ENCODE results near the gene PAX5. TPM values are rescaled to one million over a fixed set of nuclear protein-coding genes. Genes with fewer than 3 reads are reported as not detected.
"Not testable (repeated sequence)": the region's sequence is repeated elsewhere in the genome, so short reads cannot be mapped to it uniquely, and the experiment has no call there.

The PAX5 gene
- total RNA-seq, 3 donors from 2014 or later: 0.29 to 0.32 TPM; not detected in 1

DNA sequence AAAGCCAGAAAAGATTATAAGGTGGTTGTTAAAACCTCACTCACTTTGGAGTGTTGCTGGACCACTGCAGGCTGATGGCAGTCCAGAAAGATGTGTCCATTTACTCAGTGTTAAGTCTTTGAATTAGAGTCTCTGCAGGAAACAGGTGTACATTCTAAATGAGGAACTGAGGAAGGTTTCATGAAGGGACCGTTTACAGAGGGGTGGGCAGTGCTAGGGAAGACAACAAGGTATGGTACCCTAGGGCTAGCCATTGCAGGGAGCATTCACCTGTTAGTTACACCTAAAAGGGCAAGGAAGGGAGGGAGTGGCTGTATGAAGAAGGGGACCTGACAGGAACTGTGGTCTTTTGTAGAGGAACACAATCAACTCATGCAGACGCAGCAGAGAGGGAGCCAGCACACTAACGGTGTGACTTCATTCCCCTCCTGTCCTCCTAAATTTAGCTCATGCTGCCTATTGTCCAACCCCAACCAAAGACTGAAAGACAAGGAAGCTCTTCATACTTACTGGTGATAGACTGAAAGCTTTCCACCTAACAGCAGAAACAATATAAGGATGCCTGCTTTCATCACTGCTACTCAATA, 32.2 kb upstream of the PAX5 start:
- Histone ChIP-seq H3K9me3 (no peaks in the 10 kb centered on the region), H3K4me1 (ENCODE audit: low read depth) (no peaks in the 10 kb centered on the region), H3K36me3 (ENCODE audit: low read depth) (no peaks in the 10 kb centered on the region), H3K4me3 (no peak overlapping the region)
- ATAC-seq: peak; percentile 36
- intact Hi-C loops (cut with DNase I, micrococcal nuclease): no loop called here
- TF ChIP-seq CTCF (IDR thresholded peaks at IDR 0.05): no peak
- no peak for DNase-seq

DNA sequence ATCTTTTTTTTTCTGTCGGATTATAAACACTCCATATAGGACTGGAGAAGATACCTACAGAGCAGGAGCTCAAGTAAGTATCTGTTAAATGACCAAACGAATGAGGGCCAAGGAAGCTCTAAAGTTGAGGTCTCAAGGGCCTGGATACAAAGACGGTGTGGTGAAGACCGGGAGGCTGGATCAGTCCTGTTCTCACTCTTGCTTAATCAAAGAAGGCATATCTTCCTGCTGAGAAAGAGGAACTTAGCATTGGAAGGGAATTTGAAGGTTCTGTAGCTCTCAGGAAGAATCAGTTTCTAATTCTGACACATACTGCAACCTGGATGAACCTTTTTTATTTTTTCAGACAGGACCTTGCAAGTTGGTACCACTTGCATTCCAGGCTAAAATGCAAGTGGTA, 28.3 kb upstream of the PAX5 start:
- no peaks in the 10 kb centered on the region for H3K36me3 ChIP-seq (ENCODE audit: low read depth)
- intact Hi-C loops (cut with DNase I, micrococcal nuclease): no loop called here
- no peak overlapping the region for H3K4me3 ChIP-seq
- DNase-seq (no peak), ATAC-seq (no peak)
- no peaks in the 10 kb centered on the region for H3K4me1 ChIP-seq (ENCODE audit: low read depth)
- no peak for TF ChIP-seq CTCF (IDR thresholded peaks at IDR 0.05)
- no peaks in the 10 kb centered on the region for H3K9me3 ChIP-seq

GRCh38 chr9:37061768-37062167, 27.7 kb upstream of the PAX5 start:
- Histone ChIP-seq H3K4me1 (ENCODE audit: low read depth) (no peaks in the 10 kb centered on the region), H3K36me3 (ENCODE audit: low read depth) (no peaks in the 10 kb centered on the region), H3K4me3 (no peak overlapping the region), H3K9me3 (no peaks in the 10 kb centered on the region)
- no peak for DNase-seq
- no peak for ATAC-seq
- TF ChIP-seq CTCF (IDR thresholded peaks at IDR 0.05): no peak
- intact Hi-C loops (cut with DNase I, micrococcal nuclease): no loop called here

DNA sequence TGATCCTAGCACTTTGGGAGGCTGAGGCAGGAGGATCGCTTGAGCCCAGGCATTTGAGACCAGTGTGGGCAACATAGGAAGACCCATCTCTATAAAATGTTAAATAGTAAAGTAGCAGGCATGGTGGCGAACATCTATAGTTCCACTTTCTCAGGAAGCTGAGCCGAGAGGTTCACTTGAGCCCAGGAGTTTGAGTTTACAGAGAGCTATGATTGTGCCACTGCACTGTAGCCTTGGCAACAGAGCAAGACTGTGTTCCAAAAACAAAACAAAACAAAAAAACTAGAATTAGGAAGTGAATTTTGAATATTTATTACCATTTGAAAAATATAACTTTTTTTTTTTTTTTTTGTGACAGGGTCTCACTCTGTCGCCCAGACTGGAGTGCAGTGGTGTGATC, 26.8 kb upstream of the PAX5 start:
- DNase-seq: no peak
- Histone ChIP-seq H3K9me3 (no peaks in the 10 kb centered on the region), H3K4me1 (ENCODE audit: low read depth) (no peaks in the 10 kb centered on the region), H3K36me3 (ENCODE audit: low read depth) (no peaks in the 10 kb centered on the region), H3K4me3 (no peak overlapping the region)
- intact Hi-C loops (cut with DNase I, micrococcal nuclease): no loop called here
- TF ChIP-seq CTCF (IDR thresholded peaks at IDR 0.05): no peak
- ATAC-seq: no peak

- H3K4me3 ChIP-seq: no peak overlapping the region
- ATAC-seq (no peak), DNase-seq (no peak)
- intact Hi-C loops (cut with DNase I, micrococcal nuclease): no loop called here
- no peaks in the 10 kb centered on the region for H3K4me1 ChIP-seq (ENCODE audit: low read depth)
- no peaks in the 10 kb centered on the region for H3K9me3 ChIP-seq
- TF ChIP-seq CTCF (IDR thresholded peaks at IDR 0.05): no peak
- H3K36me3 ChIP-seq (ENCODE audit: low read depth): no peaks in the 10 kb centered on the region
Observed at GRCh38 chr9:37056046-37056920, 22.2 kb upstream of the PAX5 start.

- ATAC-seq; H3K4me1 ChIP-seq (ENCODE audit: low read depth); H3K9me3 ChIP-seq; intact Hi-C loops (cut with DNase I, micrococcal nuclease); H3K4me3 ChIP-seq; DNase-seq; H3K36me3 ChIP-seq (ENCODE audit: low read depth): not testable (repeated sequence)
Observed at GRCh38 chr9:37054363-37054720, 20.3 kb upstream of the PAX5 start.

Data from mucosa of descending colon (tissue), 3 donors.